SU-DHL-6 (cell line): Measurements from ENCODE around the gene NIPAL4.

ENCODE experiments used
- H2AFZ ChIP-seq: fragments of 200-600 bp; sonication (generic); 2 replicates; pipeline ENCODE4 v1.6.1; 2014; ENCODE audit warnings: low read depth, mild to moderate bottlenecking, moderate library complexity, mixed read lengths, antibody characterized with exemption, low read length; ENCODE audit not compliant: severe bottlenecking
- H3F3A ChIP-seq: fragments of 200-600 bp; shearing (Covaris generic); 2 replicates; pipeline ENCODE4 v1.6.0; 2016; ENCODE audit warnings: antibody characterized with exemption, mild to moderate bottlenecking; ENCODE audit not compliant: insufficient read depth
- H3K27ac ChIP-seq: fragments of 200-600 bp; sonication (generic); 2 replicates; pipeline ENCODE4 v1.5.1; 2016; ENCODE audit warnings: low read depth, mild to moderate bottlenecking, low read length, moderate library complexity, mixed read lengths
- H3K27me3 ChIP-seq: fragments of 200-600 bp; sonication (generic), shearing (Covaris generic); 2 replicates; pipeline ENCODE4 v1.6.0; 2014; ENCODE audit warnings: mild to moderate bottlenecking, low read length
- H3K36me3 ChIP-seq: fragments of 200-600 bp; sonication (generic); 2 replicates; pipeline ENCODE4 v1.6.1; 2014; ENCODE audit warnings: mild to moderate bottlenecking, low read length, mixed read lengths
- H3K4me2 ChIP-seq: fragments of 300-600, 200-600 bp; shearing (Covaris generic), sonication (generic); 2 replicates; pipeline ENCODE4 v1.6.0; 2014; ENCODE audit warnings: low read length, low read depth, mild to moderate bottlenecking; ENCODE audit not compliant: poor library complexity, severe bottlenecking
- H3K4me3 ChIP-seq: fragments of 200-600 bp; sonication (generic); 2 replicates; pipeline ENCODE4 v1.5.1; 2014; ENCODE audit warnings: antibody characterized with exemption, low read length, mild to moderate bottlenecking, mixed read lengths; ENCODE audit not compliant: insufficient read depth, poor library complexity, severe bottlenecking
- H3K79me2 ChIP-seq: fragments of 200-600 bp; sonication (generic); 2 replicates; pipeline ENCODE4 v1.6.1; 2014; ENCODE audit warnings: mild to moderate bottlenecking, low read length, moderate library complexity; ENCODE audit not compliant: insufficient read depth
- H3K9ac ChIP-seq: fragments of 200-600 bp; sonication (generic); 2 replicates; pipeline ENCODE4 v1.7.0; 2014; ENCODE audit warnings: mild to moderate bottlenecking, low read length
- H3K9me2 ChIP-seq: fragments of 200-600 bp; sonication (generic); replicated peaks from 2 replicates; pipeline ENCODE4 v1.6.1; 2014; ENCODE audit warnings: low read length; ENCODE audit not compliant: insufficient read depth
- H3K9me3 ChIP-seq: fragments of 200-600 bp; sonication (generic); 2 replicates; pipeline ENCODE4 v1.6.1; 2014; ENCODE audit warnings: low read length, mixed read lengths; ENCODE audit not compliant: insufficient read depth
- H4K20me1 ChIP-seq: fragments of 200-600 bp; sonication (generic); 2 replicates; pipeline ENCODE4 v1.6.1; 2014; ENCODE audit warnings: low read depth, mild to moderate bottlenecking, antibody characterized with exemption, low read length, moderate library complexity, mixed read lengths
- EZH2phosphoT487 ChIP-seq: fragments of 200-600 bp; sonication (generic), shearing (Covaris generic); conservative IDR thresholded peaks from 2 replicates; pipeline ENCODE4 v1.6.1; 2018; ENCODE audit warnings: mild to moderate bottlenecking, antibody characterized with exemption, low read length, moderate library complexity, mixed read lengths
- TF ChIP-seq, protein P1 (sequence below): fragments of 200-600 bp; sonication (generic); IDR thresholded peaks from one replicate; pipeline ENCODE4 v1.5.1; 2017; ENCODE audit warnings: antibody characterized with exemption, mild to moderate bottlenecking, low read length, moderate library complexity; ENCODE audit not compliant: insufficient read depth, poor library complexity, severe bottlenecking

Gene NIPAL4

DNA sequence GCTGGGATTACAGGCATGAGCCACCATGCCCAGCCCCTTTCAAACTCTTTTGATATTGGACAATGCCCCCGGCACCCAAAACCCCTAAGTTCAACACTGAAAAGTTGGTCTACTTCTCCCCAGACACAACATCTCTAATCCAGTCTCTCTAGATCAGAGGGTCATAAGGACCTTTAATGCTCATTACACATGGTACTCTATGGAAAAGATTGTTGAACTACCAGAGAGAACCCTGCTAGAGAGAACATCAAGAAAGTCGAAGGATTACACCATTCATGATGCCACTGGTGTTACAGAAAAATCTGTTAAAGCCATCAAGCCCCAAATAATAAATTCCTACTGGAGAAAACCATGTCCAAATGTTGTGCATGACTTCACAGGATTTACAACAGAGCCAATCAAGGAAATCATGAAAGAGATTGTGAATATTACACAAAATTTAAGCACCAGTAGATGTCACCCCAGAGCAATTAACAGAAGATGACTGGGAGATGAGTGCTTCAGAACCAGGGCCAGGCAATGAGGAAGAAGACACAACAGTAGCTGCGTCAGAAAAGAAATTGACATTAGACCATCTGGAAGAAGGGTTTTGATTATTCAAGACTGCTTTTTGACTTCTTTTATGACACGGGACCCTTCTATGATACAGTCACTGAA, 28.3 kb upstream of the NIPAL4 start:
- H3K4me3 ChIP-seq = no peak overlapping the region
- no peaks in the 10 kb centered on the region for H4K20me1 ChIP-seq
- no peaks in the 10 kb centered on the region for H3K27me3 ChIP-seq
- no peaks in the 10 kb centered on the region for H3K9me3 ChIP-seq
- no peak overlapping the region for H3K27ac ChIP-seq
- H2AFZ ChIP-seq = peak overlapping the region; percentile 91
- no peaks in the 10 kb centered on the region for H3F3A ChIP-seq
- H3K4me2 ChIP-seq = peak overlapping the region; percentile 30
- 0 out of 2 replicates have a peak overlapping the region, but pooled peaks have one; percentile 6 for H3K9ac ChIP-seq
- H3K36me3 ChIP-seq = no peaks in the 10 kb centered on the region
- no peak for TF ChIP-seq EZH2phosphoT487
- TF ChIP-seq, protein P1, sequence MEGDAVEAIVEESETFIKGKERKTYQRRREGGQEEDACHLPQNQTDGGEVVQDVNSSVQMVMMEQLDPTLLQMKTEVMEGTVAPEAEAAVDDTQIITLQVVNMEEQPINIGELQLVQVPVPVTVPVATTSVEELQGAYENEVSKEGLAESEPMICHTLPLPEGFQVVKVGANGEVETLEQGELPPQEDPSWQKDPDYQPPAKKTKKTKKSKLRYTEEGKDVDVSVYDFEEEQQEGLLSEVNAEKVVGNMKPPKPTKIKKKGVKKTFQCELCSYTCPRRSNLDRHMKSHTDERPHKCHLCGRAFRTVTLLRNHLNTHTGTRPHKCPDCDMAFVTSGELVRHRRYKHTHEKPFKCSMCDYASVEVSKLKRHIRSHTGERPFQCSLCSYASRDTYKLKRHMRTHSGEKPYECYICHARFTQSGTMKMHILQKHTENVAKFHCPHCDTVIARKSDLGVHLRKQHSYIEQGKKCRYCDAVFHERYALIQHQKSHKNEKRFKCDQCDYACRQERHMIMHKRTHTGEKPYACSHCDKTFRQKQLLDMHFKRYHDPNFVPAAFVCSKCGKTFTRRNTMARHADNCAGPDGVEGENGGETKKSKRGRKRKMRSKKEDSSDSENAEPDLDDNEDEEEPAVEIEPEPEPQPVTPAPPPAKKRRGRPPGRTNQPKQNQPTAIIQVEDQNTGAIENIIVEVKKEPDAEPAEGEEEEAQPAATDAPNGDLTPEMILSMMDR = peak; percentile 44
- H3K9me2 ChIP-seq = no peaks in the 10 kb centered on the region
- no peaks in the 10 kb centered on the region for H3K79me2 ChIP-seq

DNA sequence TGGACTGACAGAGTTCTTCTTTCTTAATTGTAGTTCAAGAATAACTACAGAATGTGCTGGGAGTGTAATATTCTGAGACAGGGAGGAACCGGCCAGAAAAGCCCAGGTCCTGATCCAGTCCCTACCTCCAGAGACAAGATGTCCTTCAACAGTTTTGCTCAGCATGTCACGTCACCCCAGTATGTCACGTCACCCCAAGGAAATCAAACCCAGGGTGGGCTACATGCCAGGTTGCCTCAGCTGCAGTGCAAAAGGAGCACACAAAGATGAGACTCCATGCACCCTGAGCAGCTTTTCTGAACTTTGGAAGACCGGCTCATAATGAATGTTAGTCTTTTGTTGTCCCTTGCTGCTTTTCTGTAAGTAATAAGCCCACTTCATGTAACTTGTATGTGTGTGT, 25.9 kb upstream of the NIPAL4 start:
- no peak overlapping the region for H3K4me2 ChIP-seq
- H4K20me1 ChIP-seq = no peaks in the 10 kb centered on the region
- no peak overlapping the region for H3K27ac ChIP-seq
- no peak overlapping the region for H2AFZ ChIP-seq
- no peaks in the 10 kb centered on the region for H3K36me3 ChIP-seq
- no peaks in the 10 kb centered on the region for H3F3A ChIP-seq
- no peaks in the 10 kb centered on the region for H3K79me2 ChIP-seq
- no peak overlapping the region for H3K4me3 ChIP-seq
- H3K9me3 ChIP-seq = no peaks in the 10 kb centered on the region
- no peaks in the 10 kb centered on the region for H3K27me3 ChIP-seq
- no peaks in the 10 kb centered on the region for H3K9me2 ChIP-seq
- no peak overlapping the region for H3K9ac ChIP-seq
- TF ChIP-seq, protein P1 = no peak
- no peak for TF ChIP-seq EZH2phosphoT487

DNA sequence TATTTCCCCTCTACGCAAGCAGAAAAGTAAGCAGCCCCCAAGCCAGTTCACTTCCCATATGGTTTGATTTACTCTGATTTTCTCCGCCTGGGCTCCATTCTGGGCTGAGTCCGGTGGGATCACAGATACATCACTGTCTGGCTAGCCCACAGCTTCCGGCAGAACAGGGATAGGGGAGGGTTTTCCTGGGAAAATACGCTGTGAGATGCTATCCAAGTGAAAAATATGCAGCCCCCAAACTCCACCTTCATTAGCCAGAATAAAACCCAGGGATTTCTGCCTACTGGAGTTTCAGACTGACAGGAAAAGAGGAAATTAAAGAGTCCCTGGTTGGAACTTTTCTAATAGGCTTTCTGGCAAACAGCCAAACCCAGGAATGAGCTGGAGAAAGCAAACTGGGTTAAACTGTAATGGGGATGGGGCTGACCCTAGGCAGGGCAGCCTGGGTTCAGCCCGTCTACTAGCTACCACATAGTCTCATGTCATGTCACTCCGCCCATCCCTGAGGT, 16.9 kb upstream of the NIPAL4 start:
- no peak overlapping the region for H3K4me3 ChIP-seq
- H3K9me2 ChIP-seq = no peaks in the 10 kb centered on the region
- no peaks in the 10 kb centered on the region for H3K79me2 ChIP-seq

More for the DNA sequence above, 16.9 kb upstream of the NIPAL4 start:
- H3K4me2 ChIP-seq = no peak overlapping the region
- H4K20me1 ChIP-seq = no peaks in the 10 kb centered on the region
- H3K9ac ChIP-seq = no peak overlapping the region
- H3K27ac ChIP-seq = no peak overlapping the region
- TF ChIP-seq EZH2phosphoT487 = no peak
- TF ChIP-seq, protein P1 = no peak
- H3K9me3 ChIP-seq = no peaks in the 10 kb centered on the region
- H3K27me3 ChIP-seq = no peaks in the 10 kb centered on the region
- no peaks in the 10 kb centered on the region for H3K36me3 ChIP-seq
- no peak overlapping the region for H2AFZ ChIP-seq
- H3F3A ChIP-seq = no peaks in the 10 kb centered on the region
